Activated naive CD8-positive, alpha-beta T cell treated with anti-CD3 and anti-CD28 coated beads for 36 hours (primary cell): ENCODE measurements around the gene ITGBL1. TPM values are rescaled to one million over a fixed set of nuclear protein-coding genes. Genes with fewer than 3 reads are reported as not detected.

ENCODE experiments used
- DNase-seq: peaks from one replicate; pipeline ENCODE4 v3.0.0; 2021
- H3K27ac Mint-ChIP-seq: one replicate; pipeline ENCODE4 v1.8.0; 2022; ENCODE audit warnings: mild to moderate bottlenecking, moderate library complexity, mixed read lengths
- H3K27me3 Mint-ChIP-seq: one replicate; pipeline ENCODE4 v1.8.0; 2022; ENCODE audit warnings: mild to moderate bottlenecking, mixed read lengths
- H3K36me3 Mint-ChIP-seq: one replicate; pipeline ENCODE4 v1.8.0; 2021; ENCODE audit warnings: mild to moderate bottlenecking, mixed read lengths
- H3K4me1 Mint-ChIP-seq: one replicate; pipeline ENCODE4 v1.8.0; 2021; ENCODE audit warnings: mixed read lengths
- H3K4me3 Mint-ChIP-seq: one replicate; pipeline ENCODE4 v1.8.0; 2022; ENCODE audit warnings: mild to moderate bottlenecking, moderate library complexity, mixed read lengths
- H3K9me3 Mint-ChIP-seq: one replicate; pipeline ENCODE4 v1.8.0; 2022; ENCODE audit warnings: mixed read lengths
- total RNA-seq, 2 experiments: library from RNA; stranded (reverse); gene quantifications; one replicate each; pipeline ENCODE4 v1.2.3, GENCODE V29; 2021

Gene ITGBL1
- total RNA-seq, 2 experiments from 2014 or later: not detected

DNA sequence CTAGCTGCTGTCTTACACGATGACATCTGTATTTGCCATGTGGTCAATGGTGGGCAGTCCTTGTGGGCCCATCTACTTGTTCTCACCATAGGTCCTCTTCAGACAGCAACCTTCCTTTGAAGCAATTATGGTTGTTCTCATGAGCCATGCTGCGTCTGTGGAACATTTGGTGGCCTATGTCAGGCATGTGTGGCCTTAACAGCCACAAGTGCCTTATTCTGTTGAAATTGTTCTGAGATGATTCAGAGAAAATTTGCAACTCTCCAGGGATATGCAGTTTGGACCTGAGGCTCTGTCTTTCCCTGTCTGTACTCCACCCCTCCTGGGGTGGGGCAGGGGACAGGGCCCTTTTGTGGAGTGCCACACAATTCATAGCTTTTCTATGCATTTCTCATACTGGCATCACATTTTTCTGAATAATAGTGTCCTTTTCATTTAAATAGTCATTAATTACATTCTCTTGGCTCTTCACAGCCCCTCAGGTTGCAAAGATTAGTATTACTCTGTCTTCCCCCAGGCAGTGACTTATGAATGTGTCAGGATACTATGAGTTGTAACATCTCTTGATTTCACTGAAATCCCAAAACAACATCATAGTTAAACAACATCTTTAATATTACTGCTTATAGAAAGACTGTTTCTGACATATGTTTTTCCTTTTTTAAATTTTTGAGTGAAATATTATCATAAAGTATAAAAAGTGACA, 102.1 kb downstream of the ITGBL1 start:
- Mint-ChIP-seq H3K27ac (no peak overlapping the region), H3K9me3 (no peaks in the 10 kb centered on the region), H3K4me1 (no peaks in the 10 kb centered on the region), H3K4me3 (no peak overlapping the region), H3K36me3 (no peaks in the 10 kb centered on the region), H3K27me3 (peaks cover 13% of the 10 kb centered on the region)
- no peak for DNase-seq

DNA sequence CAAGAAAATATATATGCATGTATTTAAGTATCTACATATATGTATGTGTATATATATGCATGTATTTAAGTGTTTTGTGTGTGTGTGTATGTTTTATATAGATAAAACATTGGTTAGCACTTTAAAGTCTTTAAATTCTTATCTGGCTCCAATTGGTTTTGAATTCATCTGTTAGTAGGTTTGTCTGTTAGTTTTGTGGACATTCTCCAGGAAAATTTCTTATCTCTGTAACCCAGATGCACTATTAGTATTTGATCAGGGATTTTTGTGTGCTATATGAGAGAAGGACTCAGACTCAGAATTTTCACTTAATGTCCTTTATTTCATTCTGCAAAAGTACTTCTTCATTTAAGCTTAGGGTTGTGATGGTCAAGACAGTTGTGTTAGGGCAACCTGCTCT, 103.1 kb downstream of the ITGBL1 start:
- Mint-ChIP-seq H3K9me3 (no peaks in the 10 kb centered on the region), H3K4me3 (no peak overlapping the region), H3K27ac (no peak overlapping the region), H3K36me3 (no peaks in the 10 kb centered on the region), H3K27me3 (peaks cover 20% of the 10 kb centered on the region), H3K4me1 (no peaks in the 10 kb centered on the region)
- no peak for DNase-seq

DNA sequence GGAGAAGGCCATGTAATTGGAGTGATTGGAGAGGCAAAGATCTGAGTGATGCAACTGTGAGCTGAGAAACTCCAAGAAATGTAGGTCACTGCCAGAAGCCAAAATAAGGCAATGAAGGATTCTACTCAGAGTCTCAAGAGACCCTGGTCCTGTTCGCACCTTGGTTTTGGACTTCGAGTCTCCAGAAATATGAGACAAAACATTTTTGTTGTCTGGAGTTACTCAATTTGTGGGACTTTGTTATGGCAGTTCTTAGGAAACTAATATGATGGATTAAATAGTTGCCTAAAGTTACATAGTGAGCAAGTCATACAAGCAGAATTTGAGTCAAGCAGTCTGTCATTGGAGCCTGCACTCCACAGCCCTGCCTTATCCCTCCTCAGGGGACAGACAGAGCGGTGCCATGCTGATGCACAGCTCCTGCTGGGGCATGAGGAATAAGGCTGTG, 104.2 kb downstream of the ITGBL1 start:
- DNase-seq: no peak
- H3K4me3 Mint-ChIP-seq: no peak overlapping the region
- H3K9me3 Mint-ChIP-seq: no peaks in the 10 kb centered on the region
- H3K27ac Mint-ChIP-seq: no peak overlapping the region
- H3K36me3 Mint-ChIP-seq: no peaks in the 10 kb centered on the region
- H3K27me3 Mint-ChIP-seq: peaks cover 31% of the 10 kb centered on the region
- H3K4me1 Mint-ChIP-seq: no peaks in the 10 kb centered on the region

DNA sequence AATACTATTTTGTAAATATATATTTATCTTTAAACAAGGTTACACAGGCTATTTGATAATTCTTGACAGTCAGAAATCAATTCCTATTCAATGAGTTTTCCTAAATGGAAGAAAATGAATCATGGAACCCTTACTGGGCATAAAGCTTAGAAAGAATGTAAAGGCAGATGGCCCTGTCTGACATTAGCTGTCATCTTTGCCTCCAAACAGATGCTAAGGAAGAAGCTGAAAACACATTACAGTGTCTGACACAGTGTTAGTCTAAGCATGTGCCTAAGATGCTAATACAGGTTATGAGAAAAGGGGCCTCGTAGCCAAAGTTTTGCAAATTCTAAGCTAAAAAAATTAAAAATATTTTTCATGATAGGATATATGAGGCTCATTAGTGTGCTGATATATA, 112.8 kb downstream of the ITGBL1 start:
- Mint-ChIP-seq H3K27me3 (peaks cover 16% of the 10 kb centered on the region), H3K36me3 (no peaks in the 10 kb centered on the region), H3K27ac (no peak overlapping the region), H3K4me1 (no peaks in the 10 kb centered on the region), H3K4me3 (no peak overlapping the region), H3K9me3 (no peaks in the 10 kb centered on the region)
- DNase-seq: no peak

DNA sequence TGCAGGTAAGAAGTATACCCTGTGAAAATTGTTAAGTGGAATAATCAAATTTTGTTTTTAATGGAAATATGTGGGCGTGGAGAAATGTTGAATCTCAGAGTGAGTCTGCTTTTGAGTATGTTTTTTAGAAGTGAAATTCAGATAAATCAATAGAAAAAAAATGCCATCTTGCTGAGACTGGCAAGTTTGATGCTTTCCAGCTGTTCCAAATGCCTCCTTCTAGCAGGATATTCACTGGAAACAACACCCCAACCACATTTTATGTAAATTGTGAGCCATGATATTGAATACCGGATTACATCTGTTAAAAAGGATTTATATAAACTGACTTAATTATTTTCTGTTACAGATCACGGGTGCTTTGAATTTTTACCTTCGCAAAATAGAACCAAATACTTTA, 115.4 kb downstream of the ITGBL1 start:
- Mint-ChIP-seq H3K4me3 (no peak overlapping the region), H3K27me3 (no peaks in the 10 kb centered on the region), H3K36me3 (no peaks in the 10 kb centered on the region), H3K4me1 (peaks cover under 1% of the 10 kb centered on the region), H3K9me3 (no peaks in the 10 kb centered on the region), H3K27ac (no peak overlapping the region)
- no peak for DNase-seq

DNA sequence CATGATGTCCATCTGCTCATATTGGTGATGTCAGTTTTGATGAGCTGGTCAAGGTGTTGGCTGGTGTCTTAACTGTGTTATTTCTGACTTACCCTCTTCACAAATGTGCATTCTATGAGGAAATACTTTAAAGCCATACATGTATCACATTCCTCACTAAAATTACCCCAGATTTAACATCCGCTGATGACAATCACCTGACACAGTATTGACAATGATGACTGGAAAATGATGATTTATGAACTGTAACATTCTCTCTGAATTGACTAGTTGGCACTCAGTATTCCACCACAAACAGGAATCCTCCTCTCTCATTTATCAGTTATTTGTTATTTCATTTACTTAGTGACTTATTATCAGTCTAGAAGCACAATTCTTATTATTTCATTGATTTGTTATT, 117.3 kb downstream of the ITGBL1 start:
- no peak overlapping the region for H3K4me3 Mint-ChIP-seq

DNA sequence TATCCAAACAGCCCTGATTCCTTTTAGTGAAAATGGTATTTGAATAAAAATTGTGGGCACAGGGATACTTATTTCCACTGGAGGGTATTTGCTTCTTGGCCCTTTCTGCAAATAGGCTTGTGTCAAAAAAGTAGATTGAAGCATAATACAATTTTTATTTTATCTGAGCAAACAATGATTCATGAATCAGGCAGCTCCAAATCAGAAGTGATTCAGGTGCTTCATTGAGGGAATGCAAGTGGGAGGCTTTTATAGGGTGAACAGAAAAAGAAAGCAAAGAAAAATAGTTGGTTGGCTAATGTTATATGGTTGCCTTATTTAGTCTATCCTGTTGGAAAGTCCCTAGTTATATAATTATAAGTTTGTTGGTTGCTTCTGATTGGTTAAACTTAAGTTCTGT, 117.9 kb downstream of the ITGBL1 start:
- DNase-seq: no peak

More for the DNA sequence above, 117.3 kb downstream of the ITGBL1 start:
- no peak for DNase-seq
- H3K27ac Mint-ChIP-seq: no peak overlapping the region
- peaks cover 2% of the 10 kb centered on the region for H3K4me1 Mint-ChIP-seq
- no peaks in the 10 kb centered on the region for H3K27me3 Mint-ChIP-seq
- no peaks in the 10 kb centered on the region for H3K36me3 Mint-ChIP-seq
- no peaks in the 10 kb centered on the region for H3K9me3 Mint-ChIP-seq

DNA sequence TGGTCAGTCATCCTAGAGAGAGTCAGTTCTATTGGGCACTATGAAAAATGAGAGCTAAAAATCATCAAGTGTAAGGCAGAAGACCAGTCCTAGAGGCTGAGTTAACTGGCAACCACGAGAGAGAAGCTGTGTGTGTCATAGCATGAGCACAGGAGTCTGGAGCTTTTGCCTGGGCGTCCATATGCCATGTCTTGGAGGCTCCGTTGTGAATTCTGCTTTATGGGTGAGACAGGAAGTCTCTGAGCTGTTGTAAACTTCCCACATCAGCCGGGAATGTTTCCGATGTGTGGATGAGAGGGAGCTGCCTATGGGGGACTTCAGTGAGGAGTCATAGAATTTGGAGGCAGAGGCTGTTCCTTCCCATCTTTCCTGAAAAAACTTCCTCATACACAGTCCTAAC, 120.0 kb downstream of the ITGBL1 start:
- Mint-ChIP-seq H3K27me3 (no peaks in the 10 kb centered on the region), H3K9me3 (no peaks in the 10 kb centered on the region), H3K36me3 (no peaks in the 10 kb centered on the region), H3K27ac (no peak overlapping the region), H3K4me1 (peaks cover 2% of the 10 kb centered on the region), H3K4me3 (no peak overlapping the region)
- no peak for DNase-seq

More for the DNA sequence above, 117.9 kb downstream of the ITGBL1 start:
- H3K27ac Mint-ChIP-seq: no peak overlapping the region
- no peak overlapping the region for H3K4me3 Mint-ChIP-seq
- no peaks in the 10 kb centered on the region for H3K27me3 Mint-ChIP-seq
- peaks cover 2% of the 10 kb centered on the region for H3K4me1 Mint-ChIP-seq
- H3K9me3 Mint-ChIP-seq: no peaks in the 10 kb centered on the region
- H3K36me3 Mint-ChIP-seq: no peaks in the 10 kb centered on the region

DNA sequence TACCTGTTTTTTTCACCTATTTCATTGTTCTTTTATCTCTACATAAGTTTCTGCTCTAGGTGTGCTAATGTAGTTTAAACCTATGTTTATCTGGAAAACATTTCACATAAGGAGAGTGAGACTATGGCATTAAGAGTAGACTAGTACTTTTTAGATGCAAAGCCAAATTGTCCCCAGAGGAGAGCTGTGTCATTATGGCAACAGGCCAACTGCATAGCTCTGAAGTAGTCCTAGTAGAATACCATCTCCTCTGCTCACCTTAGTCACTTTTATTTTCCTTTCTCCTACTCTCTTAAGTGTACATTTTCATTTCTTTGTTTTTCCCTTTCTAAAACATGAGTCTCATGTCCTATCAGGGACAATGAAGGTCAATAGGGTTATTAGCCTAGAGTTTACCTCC, 123.1 kb downstream of the ITGBL1 start:
- Mint-ChIP-seq H3K9me3 (no peaks in the 10 kb centered on the region), H3K27ac (no peak overlapping the region), H3K27me3 (no peaks in the 10 kb centered on the region), H3K4me1 (peaks cover 2% of the 10 kb centered on the region), H3K36me3 (no peaks in the 10 kb centered on the region), H3K4me3 (no peak overlapping the region)
- DNase-seq: no peak

DNA sequence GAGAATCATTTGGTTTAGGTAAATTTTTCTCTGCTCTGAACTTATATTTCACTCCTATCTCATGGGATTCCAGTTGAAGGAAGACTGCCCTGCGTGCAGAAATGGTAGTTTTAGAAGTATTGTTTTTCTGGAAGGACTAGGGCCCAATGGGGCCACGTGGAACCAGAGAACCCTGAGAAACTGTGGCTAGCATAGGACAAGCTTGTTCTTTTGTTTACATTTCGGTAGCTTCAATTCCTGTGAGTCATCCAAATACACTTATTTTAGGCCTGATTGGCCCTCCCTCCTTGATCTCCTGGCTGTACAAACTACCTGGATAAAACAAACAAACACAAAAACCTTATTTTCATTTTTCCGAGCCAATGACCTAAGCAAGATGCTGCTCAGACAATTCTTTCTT, 124.0 kb downstream of the ITGBL1 start:
- no peak overlapping the region for H3K27ac Mint-ChIP-seq
- peaks cover 2% of the 10 kb centered on the region for H3K4me1 Mint-ChIP-seq
- H3K36me3 Mint-ChIP-seq: no peaks in the 10 kb centered on the region
- H3K4me3 Mint-ChIP-seq: no peak overlapping the region
- H3K27me3 Mint-ChIP-seq: no peaks in the 10 kb centered on the region
- DNase-seq: no peak
- H3K9me3 Mint-ChIP-seq: no peaks in the 10 kb centered on the region

DNA sequence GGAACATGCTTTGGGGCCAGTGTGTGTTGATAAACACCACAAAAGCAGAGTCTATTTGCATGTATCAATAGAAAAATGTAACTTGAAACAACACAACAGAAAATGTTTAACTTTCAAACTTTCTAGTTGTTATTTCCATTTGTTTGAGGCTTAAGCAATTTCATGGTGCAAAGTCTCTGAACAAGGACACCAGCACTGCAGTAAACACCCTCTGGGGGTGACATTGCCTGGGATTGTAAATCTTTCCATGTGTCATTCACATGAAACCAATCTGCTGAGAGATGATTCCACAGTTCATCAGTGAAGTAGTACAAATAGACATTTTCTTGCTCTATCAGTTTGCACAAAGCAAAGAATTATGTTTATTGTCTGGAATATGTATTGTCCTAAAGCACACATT, 124.5 kb downstream of the ITGBL1 start:
- no peak overlapping the region for H3K27ac Mint-ChIP-seq
- H3K4me3 Mint-ChIP-seq: no peak overlapping the region
- H3K27me3 Mint-ChIP-seq: no peaks in the 10 kb centered on the region
- DNase-seq: no peak
- no peaks in the 10 kb centered on the region for H3K36me3 Mint-ChIP-seq
- peaks cover 2% of the 10 kb centered on the region for H3K4me1 Mint-ChIP-seq
- no peaks in the 10 kb centered on the region for H3K9me3 Mint-ChIP-seq

DNA sequence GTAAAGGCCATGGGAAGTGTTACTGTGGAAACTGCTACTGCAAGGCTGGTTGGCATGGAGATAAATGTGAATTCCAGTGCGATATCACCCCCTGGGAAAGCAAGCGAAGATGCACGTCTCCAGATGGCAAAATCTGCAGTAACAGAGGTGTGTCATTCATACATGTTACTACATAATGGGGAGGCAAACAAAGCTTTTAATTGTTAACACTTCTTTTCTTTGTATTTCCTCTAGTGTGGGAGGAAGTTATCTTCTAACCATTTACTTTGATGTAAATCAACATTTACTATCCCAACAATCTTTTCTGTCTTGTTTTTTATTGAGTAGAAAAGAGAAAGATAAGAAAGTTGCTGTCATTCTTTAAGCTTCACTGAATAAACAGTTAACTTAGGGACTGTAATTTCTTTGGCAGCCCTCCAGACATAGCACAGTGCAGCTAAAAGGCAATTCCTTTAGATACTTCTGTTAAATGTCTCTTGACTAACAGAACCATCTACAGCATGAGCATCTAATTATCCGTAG, 126.9 kb downstream of the ITGBL1 start:
- Mint-ChIP-seq H3K9me3 (no peaks in the 10 kb centered on the region), H3K27ac (no peak overlapping the region), H3K27me3 (peaks cover 4% of the 10 kb centered on the region), H3K36me3 (no peaks in the 10 kb centered on the region), H3K4me3 (no peak overlapping the region), H3K4me1 (no peaks in the 10 kb centered on the region)
- no peak for DNase-seq

DNA sequence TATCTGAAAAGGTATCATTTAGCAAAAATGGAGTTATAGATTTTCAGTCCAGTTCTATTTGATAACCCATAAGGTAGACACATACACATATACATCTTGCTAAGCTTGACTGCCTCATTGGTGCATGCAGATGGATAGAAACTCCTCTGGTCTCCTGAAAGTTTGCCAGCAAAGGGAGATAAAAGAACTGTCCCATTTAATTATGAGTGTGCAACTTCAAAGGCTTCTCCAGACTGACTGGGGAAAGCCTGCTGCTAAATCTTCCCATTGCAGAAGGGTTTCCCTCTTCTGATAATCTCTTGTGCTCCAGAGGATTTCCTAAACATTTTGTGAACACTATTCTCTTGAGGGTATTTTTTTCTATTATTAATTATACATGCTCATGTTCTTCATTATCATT, 131.9 kb downstream of the ITGBL1 start:
- H3K27me3 Mint-ChIP-seq: peaks cover 9% of the 10 kb centered on the region
- H3K27ac Mint-ChIP-seq: no peak overlapping the region
- no peak overlapping the region for H3K4me3 Mint-ChIP-seq

DNA sequence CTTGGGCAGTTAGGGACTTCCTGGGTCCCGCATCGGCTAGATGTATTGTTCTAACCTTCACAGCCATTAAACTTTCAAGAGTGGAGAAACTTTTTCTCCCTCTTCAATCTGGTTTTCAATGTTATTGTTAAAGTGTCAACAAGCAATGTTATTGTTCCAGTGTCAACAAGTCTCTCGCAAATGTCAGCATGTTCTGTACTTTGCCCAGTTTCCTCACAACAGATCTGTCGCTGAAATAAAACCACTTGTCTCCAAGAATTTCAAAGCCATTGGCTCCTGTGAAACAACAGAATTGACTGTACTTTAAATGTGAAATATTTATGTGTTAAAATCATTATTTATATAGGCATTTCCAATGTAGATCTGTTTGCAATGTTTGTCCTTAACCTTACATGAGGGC, 138.0 kb downstream of the ITGBL1 start:
- DNase-seq: no peak
- Mint-ChIP-seq H3K4me1 (no peaks in the 10 kb centered on the region), H3K27ac (no peak overlapping the region), H3K27me3 (peaks cover 6% of the 10 kb centered on the region), H3K9me3 (peaks cover 4% of the 10 kb centered on the region), H3K36me3 (peaks cover 2% of the 10 kb centered on the region), H3K4me3 (no peak overlapping the region)

More for the DNA sequence above, 131.9 kb downstream of the ITGBL1 start:
- no peaks in the 10 kb centered on the region for H3K4me1 Mint-ChIP-seq
- no peaks in the 10 kb centered on the region for H3K9me3 Mint-ChIP-seq
- peaks cover 2% of the 10 kb centered on the region for H3K36me3 Mint-ChIP-seq
- DNase-seq: no peak

DNA sequence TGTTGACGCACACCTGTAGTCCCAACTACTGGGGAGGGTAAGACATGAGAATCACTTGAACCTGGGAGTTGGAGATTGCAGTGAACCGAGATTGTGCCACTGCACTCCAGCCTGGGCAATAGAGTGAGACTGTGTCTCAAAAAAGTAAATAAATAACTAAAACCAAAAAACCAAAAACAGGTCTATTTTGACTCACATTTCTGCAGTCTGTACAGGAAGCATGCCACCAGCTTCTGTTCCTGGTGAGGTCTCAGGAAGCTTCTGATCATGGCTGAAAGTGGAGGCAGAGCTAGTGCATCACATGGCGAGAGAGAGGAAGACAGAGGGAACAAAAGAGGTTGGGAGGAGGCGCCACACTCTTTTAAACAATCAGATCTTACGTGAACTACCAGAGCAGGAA, 142.5 kb downstream of the ITGBL1 start:
- H3K27ac Mint-ChIP-seq: no peak overlapping the region
- no peaks in the 10 kb centered on the region for H3K4me1 Mint-ChIP-seq
- no peaks in the 10 kb centered on the region for H3K27me3 Mint-ChIP-seq
- H3K4me3 Mint-ChIP-seq: no peak overlapping the region
- H3K9me3 Mint-ChIP-seq: peaks cover 4% of the 10 kb centered on the region
- DNase-seq: no peak
- H3K36me3 Mint-ChIP-seq: no peaks in the 10 kb centered on the region

DNA sequence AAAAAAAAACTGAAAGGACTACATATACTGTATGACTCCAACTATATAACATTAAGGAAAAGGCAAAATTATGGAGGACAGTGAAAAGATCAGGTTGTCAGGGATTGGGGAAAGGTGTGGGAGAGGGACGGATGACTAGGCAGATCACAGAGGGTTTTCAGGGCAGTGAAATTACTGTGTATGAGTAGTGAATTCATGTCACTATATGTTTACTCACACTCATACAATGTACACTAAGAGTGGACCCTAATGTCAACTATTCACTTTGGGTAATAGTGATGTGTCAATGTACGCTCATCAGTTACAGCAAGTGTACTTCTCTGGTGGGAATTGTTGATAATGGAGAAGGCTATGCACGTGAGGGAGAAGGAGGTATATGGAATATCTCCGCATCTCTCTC, 144.3 kb downstream of the ITGBL1 start:
- no peak for DNase-seq
- no peak overlapping the region for H3K27ac Mint-ChIP-seq
- H3K4me3 Mint-ChIP-seq: no peak overlapping the region
- no peaks in the 10 kb centered on the region for H3K4me1 Mint-ChIP-seq
- H3K36me3 Mint-ChIP-seq: no peaks in the 10 kb centered on the region
- H3K9me3 Mint-ChIP-seq: peaks cover 4% of the 10 kb centered on the region
- H3K27me3 Mint-ChIP-seq: no peaks in the 10 kb centered on the region
